Activated CD4-positive, alpha-beta T cell treated with anti-CD3 and anti-CD28 coated beads for 1 hour (primary cell): ENCODE data around the gene EFCC1.

Source experiments
- DNase-seq: peaks from one replicate; pipeline ENCODE4 v3.0.0-alpha.2; 2020

EFCC1 gene

DNA sequence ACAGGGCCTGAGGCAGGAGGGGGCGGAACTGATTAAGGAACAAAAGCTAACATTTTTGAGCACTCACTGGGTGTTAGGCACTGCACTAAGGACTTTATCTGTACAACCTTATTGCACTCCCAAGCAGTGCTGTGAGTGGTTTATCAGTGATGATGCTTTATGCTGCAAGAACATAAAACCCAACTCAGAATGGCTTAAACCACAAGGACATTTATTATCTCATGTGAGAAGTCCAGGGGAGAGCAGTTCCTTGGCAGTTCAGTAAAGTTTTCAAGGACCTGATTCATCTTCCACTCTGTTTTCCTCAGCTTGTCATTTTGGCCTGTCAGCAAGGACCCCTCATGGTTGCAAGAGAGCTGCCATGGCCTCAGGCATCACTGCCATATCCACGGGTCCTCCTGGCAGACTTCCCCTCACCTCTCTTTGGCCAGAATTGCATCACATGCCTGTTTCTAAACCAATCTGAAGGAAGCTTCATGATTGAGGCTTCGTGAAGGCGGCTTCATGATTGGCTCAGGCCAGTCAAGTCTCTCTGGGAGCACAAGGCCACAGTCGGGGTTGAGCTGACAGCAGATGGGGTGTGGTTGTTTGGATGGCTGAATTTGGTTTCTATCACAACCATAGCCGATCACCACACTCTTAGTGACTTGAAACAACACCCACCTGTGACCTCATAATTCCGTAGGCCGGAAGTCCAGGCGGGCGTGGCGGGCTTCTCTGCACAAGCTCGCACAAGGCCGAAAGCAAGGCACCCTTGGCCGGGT, 15.8 kb downstream of the EFCC1 start:
- DNase-seq = no peak

DNA sequence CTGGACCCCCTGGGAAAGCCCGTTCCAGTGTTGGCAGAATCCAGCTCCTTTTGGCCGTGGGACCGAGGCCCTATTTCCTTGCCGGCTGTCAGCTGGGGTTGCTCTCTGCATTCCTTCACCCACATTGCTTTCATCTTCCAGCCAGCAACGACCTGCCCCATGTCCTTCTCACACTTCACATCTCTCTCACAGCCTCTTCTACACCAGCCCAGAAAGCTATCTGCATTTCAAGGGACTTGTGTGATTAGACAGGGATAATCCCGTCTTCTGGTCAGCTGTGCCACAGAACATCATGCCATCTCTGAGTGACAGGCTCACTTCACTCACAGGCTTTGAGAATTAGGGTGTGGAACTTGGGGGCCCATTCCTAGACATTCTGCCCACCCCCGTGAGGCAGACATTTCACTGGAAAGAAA, 16.4 kb downstream of the EFCC1 start:
- no peak for DNase-seq

DNA sequence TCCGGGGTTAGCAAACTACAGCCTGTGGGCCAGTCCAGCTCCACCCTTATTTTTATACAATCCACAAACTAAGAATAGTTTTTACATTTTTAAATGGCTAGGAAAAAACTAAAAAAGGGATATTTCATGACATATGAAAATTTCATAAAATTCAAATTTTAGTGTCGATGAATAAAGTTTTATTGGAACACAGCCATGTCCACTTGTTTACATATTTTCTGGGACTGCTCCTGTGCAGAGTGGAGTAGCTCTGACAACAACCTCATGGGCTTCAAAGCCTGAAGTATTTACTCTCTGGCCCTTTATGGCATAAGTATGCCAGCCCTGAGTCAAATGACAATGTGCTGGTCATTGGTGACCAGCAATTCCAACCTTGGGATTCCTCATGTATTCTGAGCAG, 17.2 kb downstream of the EFCC1 start:
- DNase-seq = no peak

DNA sequence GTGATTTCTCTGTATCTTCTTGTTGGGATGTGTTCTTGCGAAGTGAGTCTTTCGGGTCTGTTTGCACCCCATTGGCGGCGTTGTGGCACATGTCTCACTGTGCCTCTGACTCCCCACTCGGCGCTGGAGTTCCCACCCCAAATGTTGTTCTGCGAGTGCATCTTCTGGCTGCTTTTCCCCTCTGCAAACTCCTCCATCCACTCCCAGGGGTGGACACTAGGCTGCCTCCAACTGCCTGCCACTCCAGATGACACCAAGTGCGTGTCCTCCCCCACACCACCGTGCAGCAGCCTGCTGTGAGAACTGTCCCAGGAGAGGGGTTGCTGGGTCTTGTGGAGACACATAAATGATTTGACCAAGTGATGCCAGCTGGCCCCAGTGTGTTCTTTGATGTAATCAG, 17.6 kb downstream of the EFCC1 start:
- DNase-seq = no peak

DNA sequence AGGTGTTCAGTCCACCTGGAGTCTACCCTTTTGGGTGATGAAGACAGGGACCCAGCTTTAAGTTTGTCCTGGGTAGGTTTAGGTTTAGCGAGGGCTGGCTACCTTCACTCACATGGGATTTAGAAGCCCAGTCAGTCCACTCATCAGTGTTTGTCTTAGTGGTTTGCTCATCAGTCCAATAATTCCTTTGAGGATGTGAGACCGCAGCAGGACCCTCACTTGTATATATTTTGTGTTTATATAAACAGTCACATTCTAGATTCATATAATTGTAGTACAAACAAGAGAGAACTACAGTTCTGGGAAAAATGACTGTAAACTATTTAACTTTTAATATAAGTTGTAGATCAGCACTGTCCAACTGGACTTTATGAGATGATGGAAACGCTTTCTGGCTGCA, 18.2 kb downstream of the EFCC1 start:
- no peak for DNase-seq

DNA sequence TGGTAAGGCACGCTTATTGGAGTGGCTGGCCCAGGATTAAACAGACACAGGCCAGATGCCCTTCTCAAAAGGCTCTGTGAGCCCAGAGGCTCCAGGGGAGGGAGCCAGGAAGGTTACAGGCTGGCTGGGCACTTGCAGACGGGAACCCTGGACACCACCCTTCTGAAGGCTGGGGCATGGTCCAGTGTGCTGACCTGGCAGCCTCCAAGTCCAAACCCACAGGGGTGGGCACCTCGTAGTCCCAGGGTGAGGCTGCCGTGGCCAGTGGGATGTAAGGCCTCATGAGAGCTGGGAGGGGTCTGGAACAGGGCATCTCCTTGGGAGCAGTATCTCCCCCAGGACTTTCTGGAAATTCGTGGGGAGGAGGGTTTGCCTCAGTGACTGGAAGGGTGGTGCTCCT, 19.6 kb downstream of the EFCC1 start:
- DNase-seq = no peak

DNA sequence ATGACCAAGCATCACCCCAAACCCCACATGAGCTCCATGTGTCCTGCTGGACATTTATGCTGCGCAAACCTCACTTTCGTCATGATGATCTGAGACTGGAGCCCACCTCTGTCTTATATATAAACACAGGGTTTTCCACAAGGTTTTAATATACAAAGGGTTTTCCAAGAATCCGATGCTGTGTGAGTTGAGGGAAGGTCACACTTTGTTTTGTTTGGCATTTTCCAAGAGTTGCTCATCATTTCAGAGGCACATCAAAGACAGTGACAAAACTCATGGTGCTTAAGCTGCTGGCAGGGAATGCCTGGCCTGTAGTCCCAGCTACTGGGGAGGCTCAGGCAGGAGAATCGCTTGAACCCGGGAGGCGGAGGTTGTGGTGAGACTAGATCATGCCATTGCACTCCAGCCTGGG, 20.0 kb downstream of the EFCC1 start:
- no peak for DNase-seq

DNA sequence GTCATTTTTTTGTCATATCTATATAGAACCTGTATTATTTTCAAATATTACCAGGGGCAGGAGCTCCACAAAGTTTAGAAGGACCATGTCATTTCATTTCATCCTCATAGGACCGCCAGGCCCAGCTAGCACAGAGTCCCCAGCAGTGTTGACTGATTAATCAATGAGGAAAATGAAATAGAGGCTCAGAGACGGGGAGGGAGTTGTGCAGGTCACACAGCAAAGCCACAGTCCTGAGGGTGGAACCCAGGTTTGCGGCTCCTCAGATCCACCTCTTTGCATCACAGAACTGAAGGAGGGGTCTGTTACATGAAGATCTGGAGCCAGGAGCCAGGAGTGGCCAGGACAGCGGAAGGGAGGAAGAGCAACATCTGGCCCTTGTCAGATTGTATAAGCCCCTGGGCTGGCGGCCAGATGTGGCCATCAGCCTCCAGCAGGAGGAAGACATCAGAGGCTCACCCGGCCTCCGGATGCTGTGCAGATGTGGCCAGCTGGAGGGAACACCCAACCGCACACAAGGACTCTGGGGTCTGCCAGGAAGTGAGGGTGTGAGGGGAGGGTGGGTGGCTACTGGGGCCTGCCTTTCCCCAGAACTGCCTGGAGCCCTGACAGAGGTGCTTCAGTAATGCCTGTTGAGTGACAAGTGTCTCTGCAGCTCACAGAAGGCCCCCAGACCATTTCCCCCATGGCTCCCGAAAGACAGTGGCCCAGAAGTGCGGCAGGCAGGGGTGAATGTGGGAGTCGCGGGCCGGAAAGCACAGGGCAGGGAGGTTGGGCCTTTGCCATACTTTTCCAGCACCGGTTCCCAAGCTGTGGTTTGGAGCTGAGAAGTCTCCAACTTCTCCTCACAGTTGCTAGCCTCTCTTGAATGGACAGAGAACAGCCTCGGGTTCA, 21.3 kb downstream of the EFCC1 start:
- DNase-seq = no peak

DNA sequence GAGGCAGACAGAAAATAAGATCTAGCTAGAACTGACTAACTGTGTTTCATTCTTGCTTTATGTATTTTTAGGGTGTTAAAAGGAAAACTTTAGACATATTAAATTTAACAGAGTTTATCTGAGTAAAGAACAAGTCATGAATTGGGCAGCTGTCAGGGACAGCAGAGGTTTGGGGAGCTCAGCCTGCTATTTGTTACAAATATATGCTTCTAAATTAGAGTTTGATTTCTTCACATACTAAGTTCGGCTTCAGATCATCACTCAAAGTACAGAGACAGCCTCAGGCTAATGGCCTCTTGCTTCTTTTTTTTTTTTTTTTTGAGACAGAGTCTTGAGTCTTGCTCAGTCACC, 21.9 kb downstream of the EFCC1 start:
- no peak for DNase-seq

DNA sequence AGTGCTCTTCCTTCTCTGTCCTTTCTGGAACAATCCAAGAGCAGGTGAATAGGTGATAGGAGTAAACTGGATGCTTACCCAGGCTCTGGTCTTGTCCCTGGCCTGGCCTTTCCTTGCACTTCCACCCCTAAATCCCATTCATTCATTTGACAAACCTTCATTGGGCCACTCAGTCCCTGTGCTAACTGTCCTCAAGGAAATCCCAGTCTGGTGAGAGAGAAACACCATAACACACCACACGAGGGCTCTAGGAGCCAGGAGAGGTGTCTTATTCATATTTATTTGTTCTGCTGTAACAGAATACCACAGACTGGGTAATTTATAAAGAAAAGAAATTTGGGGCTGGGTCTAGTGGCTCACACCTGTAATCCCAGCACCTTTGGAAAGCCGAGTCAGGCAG, 22.8 kb downstream of the EFCC1 start:
- DNase-seq = no peak

DNA sequence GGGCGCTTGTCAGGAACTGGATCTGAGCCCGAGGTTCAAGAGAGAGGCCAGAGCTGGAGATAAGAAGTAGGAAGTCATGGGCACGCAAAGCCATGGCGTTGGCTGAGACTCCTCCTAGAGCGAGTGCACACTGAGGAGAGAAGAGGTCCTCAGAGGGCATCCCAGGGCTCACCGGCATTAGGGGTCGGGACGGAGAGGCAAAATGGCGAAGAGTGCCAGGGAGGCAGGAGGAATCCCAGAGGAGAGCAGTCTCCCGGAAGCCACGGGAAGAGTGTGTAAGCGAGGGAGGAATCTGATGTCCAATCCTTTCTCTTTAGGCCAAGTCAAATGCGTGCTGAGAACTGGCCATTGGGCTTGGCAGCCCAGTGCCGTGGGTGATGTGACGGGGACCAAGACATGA, 24.0 kb downstream of the EFCC1 start:
- no peak for DNase-seq

DNA sequence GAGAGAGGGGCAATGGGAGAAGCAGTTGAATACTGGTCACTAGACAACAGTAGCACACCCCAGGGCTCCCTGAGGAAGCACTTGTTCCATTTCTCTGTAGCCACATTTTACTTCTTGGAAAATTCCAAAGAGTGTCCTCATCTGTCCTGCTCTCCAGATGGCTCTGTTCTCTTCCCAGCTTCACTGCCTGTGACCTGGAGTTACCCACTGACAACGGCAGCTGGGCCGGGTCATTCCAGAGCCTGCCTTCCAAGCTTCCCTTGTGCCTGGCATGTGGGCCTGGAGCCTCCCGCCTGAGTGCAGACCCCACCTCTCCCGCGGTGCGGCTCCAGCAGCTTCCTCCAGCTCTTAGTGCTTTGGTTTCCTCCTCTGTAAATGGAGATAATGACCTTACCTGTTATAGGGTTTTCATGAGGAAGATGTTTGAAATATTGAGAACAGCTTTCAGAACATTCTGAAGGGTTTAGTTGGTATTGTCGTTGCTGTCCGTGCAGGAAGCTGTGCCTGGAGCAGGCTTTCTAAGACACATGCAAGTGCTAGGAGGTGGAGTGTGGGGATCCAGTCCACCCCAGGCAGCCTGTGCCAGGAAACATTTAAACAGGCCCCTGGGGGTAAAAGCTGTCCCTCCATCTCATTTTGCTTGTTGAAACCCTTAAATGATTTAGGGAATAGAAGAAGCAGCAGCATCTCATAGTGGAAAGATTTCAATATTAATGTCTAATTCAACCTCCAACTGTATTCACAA, 24.8 kb downstream of the EFCC1 start:
- DNase-seq = no peak

DNA sequence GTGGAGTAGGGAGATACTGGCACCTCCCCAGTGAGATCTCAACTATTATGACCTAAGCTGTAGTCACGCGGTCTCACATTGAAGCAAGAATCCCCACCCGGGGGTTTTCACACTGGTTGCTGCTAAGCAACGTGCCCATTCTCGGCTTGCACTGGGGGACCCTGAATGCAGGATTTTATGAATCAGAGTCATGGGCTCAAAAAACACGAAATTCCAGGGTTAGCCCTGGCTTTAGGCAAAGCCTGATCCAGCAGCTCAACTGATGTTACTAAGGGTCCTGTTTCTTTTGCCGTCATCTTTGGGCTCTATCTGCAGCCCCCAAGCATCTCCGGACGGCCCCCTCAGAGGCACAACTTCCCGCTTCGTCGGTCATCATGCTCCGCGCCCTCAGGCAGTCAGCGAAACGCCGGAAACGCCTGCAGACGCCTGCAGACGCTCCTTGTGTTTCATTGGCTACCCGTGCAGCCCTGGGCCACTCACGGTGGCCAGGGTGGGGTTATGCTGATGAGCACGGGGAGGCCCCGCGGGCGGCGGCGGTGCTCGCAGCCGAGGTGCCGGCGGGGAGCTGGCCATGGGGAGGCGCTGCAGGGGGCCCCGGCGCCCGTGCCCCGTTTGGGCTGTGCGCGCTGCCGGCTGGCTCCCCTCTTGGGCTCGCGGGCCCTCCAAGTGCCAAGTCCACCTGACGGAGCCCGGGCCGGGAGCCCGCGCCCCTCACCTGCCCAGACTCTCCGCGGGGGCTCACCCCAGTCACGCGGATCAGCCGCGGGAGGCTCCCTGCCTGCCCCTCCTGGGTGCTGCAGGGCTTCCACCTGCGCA, 25.8 kb downstream of the EFCC1 start:
- DNase-seq = peak; percentile 85

DNA sequence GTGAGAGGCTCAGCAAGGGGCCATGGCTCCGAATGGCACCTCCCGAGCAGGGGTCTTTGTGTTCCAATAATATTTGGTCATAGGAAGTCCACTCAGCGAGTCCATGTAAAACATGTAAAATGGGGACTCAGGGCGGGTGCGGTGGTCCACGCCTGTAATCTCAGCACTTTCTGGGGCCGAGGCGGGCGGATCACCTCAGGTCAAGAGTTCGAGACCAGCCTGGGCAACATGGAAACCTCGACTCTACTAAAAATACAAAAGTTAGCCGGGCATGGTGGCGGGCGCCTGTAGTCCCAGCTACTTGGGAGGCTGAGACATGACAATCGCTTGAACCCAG, 26.4 kb downstream of the EFCC1 start:
- no peak for DNase-seq

DNA sequence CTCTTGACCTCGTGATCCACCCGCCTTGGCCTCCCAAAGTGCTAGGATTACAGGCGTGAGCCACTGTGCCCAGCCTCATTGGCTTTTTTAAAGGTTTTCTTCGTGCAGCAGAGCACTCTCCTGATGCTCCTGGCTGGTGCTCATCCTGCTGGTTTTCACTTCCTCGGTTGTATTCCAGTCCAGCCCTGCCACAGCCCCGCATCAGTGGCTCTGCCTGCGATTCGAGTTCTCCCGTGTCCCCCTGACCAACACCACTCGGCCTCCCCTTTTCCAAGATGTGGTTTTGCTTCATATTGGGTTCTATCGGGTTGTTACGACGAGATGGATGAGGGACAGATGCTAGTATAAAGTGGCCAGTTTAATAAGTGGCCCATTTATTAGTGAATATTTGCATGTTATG, 27.8 kb downstream of the EFCC1 start:
- DNase-seq = no peak

DNA sequence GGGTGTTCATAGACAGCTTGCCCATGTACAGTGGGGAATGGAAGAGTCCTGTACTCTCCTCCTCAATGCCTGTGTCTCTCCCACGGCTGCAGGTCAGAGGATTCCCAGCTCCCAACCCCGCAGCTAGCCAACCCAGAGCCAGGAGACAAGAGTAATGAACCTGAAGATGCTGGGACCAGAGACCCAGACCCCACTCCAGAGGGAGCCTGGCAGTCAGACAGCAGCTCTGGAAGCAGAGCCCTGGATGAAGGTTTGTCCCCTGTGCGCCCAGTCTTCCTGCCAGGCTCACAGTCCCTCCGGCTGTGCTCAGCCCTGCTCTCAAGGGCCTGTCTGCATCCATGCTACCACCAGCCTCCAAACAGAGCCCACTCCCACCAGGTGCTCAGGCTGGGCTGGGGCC, 29.5 kb downstream of the EFCC1 start:
- no peak for DNase-seq

DNA sequence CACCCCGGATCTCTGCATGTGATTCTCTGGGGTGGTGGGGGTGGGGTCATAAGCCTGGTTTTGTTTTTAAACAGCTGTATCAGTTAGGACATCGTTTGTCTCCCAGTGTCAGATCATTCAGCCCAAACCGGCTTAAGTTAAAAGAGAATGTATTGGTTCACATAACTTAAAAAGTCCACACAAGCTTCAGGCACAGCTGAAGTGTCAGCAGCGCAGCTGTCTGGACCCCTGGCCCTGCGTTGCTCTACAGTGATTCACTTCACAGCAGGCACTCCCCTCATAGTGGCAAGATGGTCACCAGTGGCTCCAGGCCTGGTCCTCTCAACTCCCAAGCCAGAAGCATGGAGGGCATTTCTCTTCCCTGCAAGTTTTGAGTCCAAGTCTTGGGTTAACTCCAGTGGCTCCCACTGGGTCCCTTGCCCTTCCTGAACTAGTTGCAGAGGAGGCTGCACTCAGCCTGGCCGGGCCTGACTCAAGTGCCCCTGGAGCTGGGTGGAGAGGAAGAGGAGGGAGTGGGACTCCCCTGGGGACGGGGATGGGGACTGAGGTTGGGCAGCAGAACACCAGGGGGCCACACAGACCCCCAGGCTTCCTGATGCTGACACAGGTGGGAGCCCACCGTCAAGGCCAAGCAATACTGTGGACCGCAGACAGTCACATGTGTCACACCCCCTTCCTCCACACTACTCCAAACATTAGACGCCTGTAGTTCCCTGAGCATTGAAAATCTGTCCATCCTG, 30.5 kb downstream of the EFCC1 start:
- DNase-seq = no peak

DNA sequence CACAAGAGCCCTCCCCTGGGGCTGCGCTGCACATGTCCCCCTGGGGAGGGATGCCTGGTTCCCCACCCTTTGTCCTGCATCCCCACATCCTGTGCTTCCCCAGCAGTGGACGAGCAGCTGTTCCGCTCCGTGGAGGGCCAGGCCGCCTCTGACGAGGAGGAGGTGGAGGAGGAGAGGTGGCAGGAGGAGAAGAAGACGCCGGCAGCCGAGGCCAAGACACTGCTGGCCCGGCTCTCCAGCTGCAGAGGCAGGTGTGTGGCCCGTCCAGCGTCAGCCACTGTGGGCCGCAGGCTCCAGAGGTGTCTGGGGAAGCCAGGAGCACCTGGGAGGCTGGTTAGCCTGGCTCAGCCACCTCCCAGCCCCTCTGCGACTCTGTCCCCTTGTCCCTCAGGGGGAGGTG, 31.6 kb downstream of the EFCC1 start:
- DNase-seq = no peak

DNA sequence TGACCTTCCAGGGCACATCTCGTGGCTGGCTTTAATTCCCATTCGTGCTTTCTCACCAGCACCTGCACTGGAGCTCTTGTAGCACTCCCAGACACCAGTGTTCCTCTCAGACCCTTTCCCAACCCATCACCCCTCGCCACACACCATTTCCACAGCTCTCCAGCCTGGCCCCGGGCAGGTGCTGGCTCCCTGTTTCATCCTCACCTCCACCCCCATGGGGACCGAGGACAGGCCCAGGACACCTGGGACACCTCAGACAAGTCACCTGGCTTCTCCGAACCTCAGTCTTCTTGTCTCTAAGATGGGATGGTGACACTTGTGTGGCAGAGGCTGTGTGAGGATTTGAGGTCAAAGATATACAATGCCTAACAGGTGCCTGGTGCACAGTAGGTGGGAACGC, 32.0 kb downstream of the EFCC1 start:
- DNase-seq = no peak

DNA sequence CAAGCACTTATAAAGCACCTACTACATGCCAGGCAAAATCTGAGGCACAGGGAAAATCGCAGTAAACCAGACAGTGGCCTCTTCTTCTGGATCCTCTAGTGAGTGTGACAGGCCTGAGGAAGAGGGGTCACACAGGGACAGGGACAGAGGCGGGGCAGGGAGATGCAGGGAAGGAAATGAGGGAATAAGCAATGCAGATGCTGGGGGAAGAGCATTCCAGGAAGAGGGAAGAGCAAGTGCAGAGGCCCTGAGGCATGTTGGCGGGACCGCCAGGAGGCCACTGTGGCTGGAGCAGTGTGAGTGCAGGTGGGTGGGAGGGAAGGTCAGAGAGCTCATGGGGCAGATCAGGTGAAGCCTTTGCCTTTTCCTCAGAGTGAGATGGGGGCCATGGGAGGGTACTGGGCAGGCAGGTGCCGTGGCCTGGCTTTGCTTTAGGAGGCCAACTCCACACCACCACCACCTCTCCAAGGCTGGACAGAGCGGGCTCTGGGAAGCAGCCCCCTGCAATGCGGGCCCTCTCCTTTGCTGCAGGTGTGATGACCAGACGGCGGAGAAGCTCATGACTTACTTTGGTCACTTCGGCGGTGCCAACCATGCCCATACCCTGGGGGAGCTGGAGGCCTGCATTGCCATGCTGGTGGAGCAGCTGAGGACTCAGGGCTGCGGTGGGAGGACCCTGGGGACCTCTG, 32.7 kb downstream of the EFCC1 start:
- DNase-seq = no peak

DNA sequence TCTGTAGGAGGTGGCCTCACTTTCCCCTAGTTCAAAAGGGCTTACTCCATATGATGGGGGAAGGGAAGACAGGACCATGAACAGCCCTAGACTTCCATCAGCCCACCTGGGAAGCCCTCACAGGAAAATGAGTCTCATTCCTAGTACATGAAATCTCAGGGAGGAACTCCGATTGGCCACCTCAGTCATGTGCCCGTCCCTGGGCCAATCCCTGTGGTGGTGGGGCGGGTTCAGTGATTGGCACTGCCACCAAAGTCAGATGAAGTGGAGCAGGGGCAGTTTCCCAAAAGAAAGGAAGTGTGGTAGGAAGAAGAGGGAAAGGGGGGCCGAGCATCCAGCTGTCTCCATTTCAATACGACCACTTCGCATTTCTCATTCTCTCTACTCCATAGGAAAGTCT, 33.5 kb downstream of the EFCC1 start:
- no peak for DNase-seq
